ENCODE data around the gene LARGE1. TPM values are rescaled to one million over a fixed set of nuclear protein-coding genes. Genes with fewer than 3 reads are reported as not detected.

The LARGE1 gene
- total RNA-seq = 1.9 and 2.0 TPM in 2 replicates

DNA sequence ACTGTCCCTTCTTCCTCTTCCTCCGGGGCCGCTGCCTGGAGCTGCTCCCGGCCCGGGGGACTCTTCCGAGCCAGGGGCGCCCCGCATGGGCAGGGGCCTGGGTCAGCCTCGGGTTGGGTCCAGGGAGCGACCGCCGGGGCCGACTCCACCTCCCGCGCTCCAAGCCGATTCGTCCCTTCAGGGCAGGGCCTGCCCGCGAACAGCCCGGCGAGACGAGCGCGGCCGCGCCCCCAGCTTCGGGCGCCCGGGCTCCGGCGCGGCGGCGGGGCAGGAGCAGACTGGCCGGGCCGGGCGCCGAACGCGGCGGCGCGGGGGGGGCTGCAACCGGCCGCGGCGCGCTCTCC is at the start of gene LARGE1:
LARGE1 (minus strand) TSS at position 280 of the 344 bp plus-strand sequence.

Measured in bronchus fibroblast of lung (primary cell).